MM.1S (cell line): ENCODE measurements around the gene TSHZ3.

Experiments used
- DNase-seq: peaks from one replicate; pipeline ENCODE4 v3.0.0-alpha.2; 2015
- H2AFZ ChIP-seq: fragments of 300-600 bp; sonication (generic); 2 replicates; pipeline ENCODE4 v1.6.0; 2016; ENCODE audit warnings: antibody characterized with exemption, low read length
- H3F3A ChIP-seq: fragments of 300-600 bp; sonication (generic); 2 replicates; pipeline ENCODE4 v1.6.1; 2016; ENCODE audit warnings: mild to moderate bottlenecking, antibody characterized with exemption, low read length, moderate library complexity, mixed read lengths; ENCODE audit not compliant: insufficient read depth
- H3K27ac ChIP-seq: fragments of 300-600 bp; sonication (generic); 2 replicates; pipeline ENCODE4 v1.5.1; 2016; ENCODE audit warnings: mild to moderate bottlenecking, low read length
- H3K27me3 ChIP-seq: fragments of 300-600 bp; sonication (generic); replicated peaks from 2 replicates; pipeline ENCODE4 v1.6.0; 2016; ENCODE audit warnings: low read length; ENCODE audit not compliant: insufficient read depth
- H3K36me3 ChIP-seq: fragments of 300-600 bp; sonication (generic); replicated peaks from 2 replicates; pipeline ENCODE4 v1.6.1; 2016; ENCODE audit warnings: mild to moderate bottlenecking, low read length, mixed read lengths; ENCODE audit not compliant: insufficient read depth
- H3K4me1 ChIP-seq: fragments of 300-600 bp; sonication (generic); 2 replicates; pipeline ENCODE4 v1.6.1; 2016; ENCODE audit warnings: low read length, mixed read lengths
- H3K4me2 ChIP-seq: fragments of 300-600 bp; sonication (generic); 2 replicates; pipeline ENCODE4 v1.6.0; 2016; ENCODE audit warnings: low read depth, low read length
- H3K4me3 ChIP-seq: fragments of 300-600 bp; sonication (generic); 2 replicates; pipeline ENCODE4 v1.5.1; 2016; ENCODE audit warnings: low read length, mixed read lengths
- H3K79me2 ChIP-seq: fragments of 300-600 bp; sonication (generic); 2 replicates; pipeline ENCODE4 v1.6.1; 2016; ENCODE audit warnings: mixed run types, low read length, mixed read lengths
- H3K9ac ChIP-seq: fragments of 300-600 bp; sonication (generic); 2 replicates; pipeline ENCODE4 v1.6.1; 2016; ENCODE audit warnings: low read length, mixed read lengths
- H3K9me2 ChIP-seq: fragments of 300-600 bp; sonication (generic); replicated peaks from 2 replicates; pipeline ENCODE4 v1.6.1; 2016; ENCODE audit warnings: mild to moderate bottlenecking, low read length, mixed read lengths; ENCODE audit not compliant: insufficient read depth
- H3K9me3 ChIP-seq: fragments of 300-600 bp; sonication (generic); replicated peaks from 2 replicates; pipeline ENCODE4 v1.6.1; 2016; ENCODE audit warnings: mild to moderate bottlenecking, low read length, mixed read lengths; ENCODE audit not compliant: insufficient read depth
- H4K20me1 ChIP-seq: fragments of 300-600 bp; sonication (generic); 2 replicates; pipeline ENCODE4 v1.6.1; 2016; ENCODE audit warnings: mild to moderate bottlenecking, low read length, moderate library complexity, mixed read lengths; ENCODE audit not compliant: insufficient read depth
- CTCF ChIP-seq: fragments of 300-600 bp; sonication (generic); IDR thresholded peaks from 2 replicates; pipeline ENCODE4 v1.5.1; 2016; ENCODE audit warnings: antibody characterized with exemption, low read length, mixed read lengths
- EZH2 ChIP-seq: fragments of 300-600 bp; sonication (generic); optimal IDR thresholded peaks from 2 replicates; pipeline ENCODE3; 2017; ENCODE audit warnings: low read depth, mild to moderate bottlenecking, antibody characterized with exemption, low read length, mixed read lengths
- EZH2phosphoT487 ChIP-seq: fragments of 300-600 bp; sonication (generic); IDR thresholded peaks from 2 replicates; pipeline ENCODE4 v1.6.1; 2018; ENCODE audit warnings: antibody characterized with exemption, low read length

The TSHZ3 gene

GRCh38 chr19:31266731-31267130, 82.5 kb downstream of the TSHZ3 start:
- no peak overlapping the region for H2AFZ ChIP-seq
- H3K9me3 ChIP-seq, result no peaks in the 10 kb centered on the region
- no peaks in the 10 kb centered on the region for H3K9me2 ChIP-seq
- no peak for DNase-seq
- H3K9ac ChIP-seq, result no peak overlapping the region
- no peak overlapping the region for H3K27ac ChIP-seq
- H3K79me2 ChIP-seq, result no peaks in the 10 kb centered on the region
- TF ChIP-seq EZH2 (no peak), CTCF (no peak), EZH2phosphoT487 (no peak)
- no peaks in the 10 kb centered on the region for H3K36me3 ChIP-seq
- H3K4me3 ChIP-seq, result no peak overlapping the region
- no peaks in the 10 kb centered on the region for H3K4me1 ChIP-seq
- H3F3A ChIP-seq, result no peaks in the 10 kb centered on the region
- no peak overlapping the region for H3K4me2 ChIP-seq
- no peaks in the 10 kb centered on the region for H4K20me1 ChIP-seq
- H3K27me3 ChIP-seq, result peaks cover 48% of the 10 kb centered on the region

GRCh38 chr19:31266196-31266595, 83.0 kb downstream of the TSHZ3 start:
- H3K4me1 ChIP-seq, result no peaks in the 10 kb centered on the region
- no peak overlapping the region for H3K27ac ChIP-seq
- no peaks in the 10 kb centered on the region for H3K36me3 ChIP-seq
- H3K9me2 ChIP-seq, result no peaks in the 10 kb centered on the region
- no peak for DNase-seq
- H3K27me3 ChIP-seq, result peaks cover 45% of the 10 kb centered on the region
- H3K79me2 ChIP-seq, result no peaks in the 10 kb centered on the region
- H3K4me2 ChIP-seq, result no peak overlapping the region
- H3K9ac ChIP-seq, result no peak overlapping the region
- no peak overlapping the region for H3K4me3 ChIP-seq
- H3K9me3 ChIP-seq, result no peaks in the 10 kb centered on the region
- TF ChIP-seq EZH2phosphoT487, result no peak
- TF ChIP-seq EZH2, result no peak
- TF ChIP-seq CTCF, result no peak
- no peaks in the 10 kb centered on the region for H3F3A ChIP-seq
- H4K20me1 ChIP-seq, result no peaks in the 10 kb centered on the region
- H2AFZ ChIP-seq, result no peak overlapping the region

- no peaks in the 10 kb centered on the region for H3K9me3 ChIP-seq
- H3K4me1 ChIP-seq, result no peaks in the 10 kb centered on the region
- H3K36me3 ChIP-seq, result no peaks in the 10 kb centered on the region
- no peaks in the 10 kb centered on the region for H4K20me1 ChIP-seq
- H3K79me2 ChIP-seq, result no peaks in the 10 kb centered on the region
- no peaks in the 10 kb centered on the region for H3F3A ChIP-seq
- H3K9ac ChIP-seq, result no peak overlapping the region
- H2AFZ ChIP-seq, result no peak overlapping the region
- no peak for DNase-seq
- TF ChIP-seq EZH2 (no peak), EZH2phosphoT487 (no peak), CTCF (no peak)
- no peak overlapping the region for H3K4me3 ChIP-seq
- H3K4me2 ChIP-seq, result no peak overlapping the region
- H3K9me2 ChIP-seq, result no peaks in the 10 kb centered on the region
- H3K27me3 ChIP-seq, result peaks cover 31% of the 10 kb centered on the region
- no peak overlapping the region for H3K27ac ChIP-seq
Observed at GRCh38 chr19:31264041-31264778, 85.0 kb downstream of the TSHZ3 start.
